A673 (cell line): ENCODE measurements around the gene CMTM4.
"Not testable (repeated sequence)": the region's sequence is repeated elsewhere in the genome, so short reads cannot be mapped to it uniquely, and the experiment has no call there.

Experiments used
- CTCF ChIP-seq: fragments of 300-800, 200-600 bp; sonication (generic); conservative IDR thresholded peaks from 2 replicates; pipeline ENCODE4 v1.5.1; 2017; ENCODE audit warnings: low read depth, mild to moderate bottlenecking, antibody characterized with exemption, low read length, moderate library complexity, mixed read lengths
- EZH2 ChIP-seq: fragments of 200-600 bp; sonication (generic); IDR thresholded peaks from 2 replicates; pipeline ENCODE4 v1.6.1; 2017; ENCODE audit warnings: borderline replicate concordance, low read depth, mild to moderate bottlenecking, mixed read lengths, antibody characterized with exemption, low read length; ENCODE audit not compliant: poor library complexity, severe bottlenecking

DNA sequence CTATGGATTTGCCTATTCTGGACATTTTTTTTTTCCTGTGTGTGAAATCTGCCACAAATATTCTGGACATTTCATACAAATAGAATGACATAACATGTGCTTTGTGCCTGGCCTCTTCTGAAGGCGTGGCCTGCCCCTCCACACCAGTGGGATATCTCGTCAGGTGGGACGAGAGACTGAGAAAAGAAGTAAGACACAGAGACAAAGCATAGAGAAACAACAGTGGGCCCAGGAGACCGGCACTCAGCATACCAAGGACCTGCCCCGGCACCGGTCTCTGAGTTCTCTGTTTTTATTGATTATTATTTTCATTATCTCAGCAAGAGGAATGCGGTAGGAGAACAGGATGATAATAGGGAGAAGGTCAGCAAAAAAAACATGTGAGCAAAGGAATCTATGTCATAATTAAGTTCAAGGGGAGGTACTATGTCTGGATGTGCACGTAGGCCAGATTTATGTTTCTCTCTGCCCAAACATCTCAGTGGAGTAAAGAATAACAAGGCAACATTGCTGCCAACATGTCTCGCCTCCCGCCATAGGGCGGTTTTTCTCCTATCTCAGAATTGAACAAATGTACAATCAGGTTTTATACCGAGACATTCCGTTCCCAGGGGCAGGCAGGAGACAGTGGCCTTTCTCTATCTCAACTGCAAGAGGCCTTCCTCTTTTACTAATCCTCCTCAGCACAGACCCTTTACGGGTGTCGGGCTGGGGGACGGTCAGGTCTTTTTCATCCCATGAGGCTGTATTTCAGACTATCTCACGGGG, 68.7 kb downstream of the CMTM4 start:
- not testable (repeated sequence) for TF ChIP-seq CTCF, EZH2
